ENCODE data around the gene ERI3. TPM values are rescaled to one million over a fixed set of nuclear protein-coding genes. Genes with fewer than 3 reads are reported as not detected.

Gene ERI3
- total RNA-seq, 1 experiment from 2014 or later = 74.2 TPM

- DNase-seq (ENCODE audit: low read depth, low spot score) (no peak), ATAC-seq (no peak)
- Histone ChIP-seq H2AFZ (ENCODE audit: low read depth, low read length, poor library complexity, severe bottlenecking) (no peak overlapping the region), H4K20me1 (ENCODE audit: insufficient read depth) (no peaks in the 10 kb centered on the region), H3K9me2 (ENCODE audit: insufficient read depth) (no peaks in the 10 kb centered on the region), H3K4me2 (ENCODE audit: low read length) (no peak overlapping the region), H3K27me3 (ENCODE audit: insufficient read depth, low read length) (no peaks in the 10 kb centered on the region), H3K4me3 (replicated peaks in 1 of 2; ENCODE audit: low read depth in 1 of 2, low read length in 2 of 2) (no peak overlapping the region), H3K9ac (ENCODE audit: low read length) (no peak overlapping the region), H3K36me3 (ENCODE audit: control insufficient read depth in 1 of 2, insufficient read depth in 2 of 2, low read length in 2 of 2) (peaks cover 0 to 5% of the 10 kb centered on the region in 2 experiments; a peak in 1 of 4 replicates), H3K9me3 (ENCODE audit: control insufficient read depth in 1 of 2, insufficient read depth in 1 of 2, low read depth in 1 of 2, low read length in 2 of 2) (no peaks in the 10 kb centered on the region), H3K4me1 (ENCODE audit: control insufficient read depth in 1 of 2, insufficient read depth in 2 of 2, low read length in 2 of 2) (no peaks in the 10 kb centered on the region), H3K27ac (ENCODE audit: low read depth, low read length) (no peak overlapping the region), H3K79me2 (ENCODE audit: insufficient read depth, low read length) (no peaks in the 10 kb centered on the region)
- BruUV-seq (replicated peaks) = no TSS peak
- ChIA-PET CTCF (interaction anchor here (0.5 kb wide), 1 partner anchor 136 kb away, joined by 5 read pairs; no protein-coding TSS in a partner anchor), POLR2A (interaction anchor here (0.6 kb wide), 1 partner anchor 108 kb away, joined by 3 read pairs; no protein-coding TSS in a partner anchor), RAD21 (ENCODE audit: low non-redundant PET in 1 of 2, low total read pairs in 2 of 2, uncharacterized antibody in 2 of 2, unreplicated experiment in 2 of 2) (no interaction called here)
- intact Hi-C loops (cut with micrococcal nuclease) = no loop called here
- TF ChIP-seq FOSL1 (IDR thresholded peaks at IDR 0.05; ENCODE audit: low read depth) (no peak), SP1 (IDR thresholded peaks at IDR 0.05; ENCODE audit: low read depth) (no peak), CEBPB (IDR thresholded peaks at IDR 0.05; ENCODE audit: low read depth) (no peak), JUND (IDR thresholded peaks at IDR 0.05) (no peak), ZNF274 (IDR thresholded peaks at IDR 0.05; ENCODE audit: low read depth, low read length) (no peak), CTCF (IDR thresholded peaks at IDR 0.05 in 2 of 3, conservative IDR thresholded peaks at IDR 0.05 in 1 of 3; ENCODE audit: borderline replicate concordance in 1 of 3, insufficient read depth in 1 of 3, low read depth in 2 of 3, low read length in 2 of 3) (no peak), EGR1 (IDR thresholded peaks at IDR 0.05; ENCODE audit: low read depth) (no peak), ZFX (IDR thresholded peaks at IDR 0.05) (no peak), ZBTB33 (IDR thresholded peaks at IDR 0.05; ENCODE audit: extremely low read depth, insufficient replicate concordance, low read length) (no peak), SIN3A (IDR thresholded peaks at IDR 0.05; ENCODE audit: low read depth) (no peak), ELF1 (IDR thresholded peaks at IDR 0.05; ENCODE audit: borderline replicate concordance, low read depth) (no peak), TCF7L2 (IDR thresholded peaks at IDR 0.05; ENCODE audit: borderline replicate concordance, extremely low read depth, insufficient read depth, insufficient read length) (no peak), YY1 (IDR thresholded peaks at IDR 0.05; ENCODE audit: extremely low read depth, insufficient replicate concordance, low read depth, low read length) (no peak), EZH2 (IDR thresholded peaks at IDR 0.05) (no peak), CBX3 (IDR thresholded peaks at IDR 0.05; ENCODE audit: low read depth) (no peak), SRF (IDR thresholded peaks at IDR 0.05; ENCODE audit: low read depth) (no peak), MAX (IDR thresholded peaks at IDR 0.05) (no peak)
Observed at GRCh38 chr1:44227211-44227610, 127.8 kb downstream of the ERI3 start.

All from HCT116 (cell line).